GM12891 (cell line): ENCODE results near the gene ARHGAP24.

Experiments used
- PAX5 ChIP-seq: IDR thresholded peaks from 2 replicates; pipeline ENCODE4 v1.6.1; 2011; ENCODE audit warnings: low read length, moderate library complexity, mild to moderate bottlenecking; ENCODE audit not compliant: insufficient read depth, severe bottlenecking
- POLR2A ChIP-seq: IDR thresholded peaks from 2 replicates; pipeline ENCODE4 v1.6.1; 2011; ENCODE audit warnings: low read depth, low read length, control low read depth
- POLR2AphosphoS5 ChIP-seq: IDR thresholded peaks from 2 replicates; pipeline ENCODE4 v1.6.1; 2011; ENCODE audit warnings: low read depth, low read length, control low read depth
- POU2F2 ChIP-seq: IDR thresholded peaks from 2 replicates; pipeline ENCODE4 v1.6.1; 2011; ENCODE audit warnings: low read depth, mild to moderate bottlenecking, control low read depth, low read length, moderate library complexity
- SPI1 ChIP-seq: IDR thresholded peaks from 2 replicates; pipeline ENCODE4 v1.6.1; 2011; ENCODE audit warnings: low read depth, low read length, control low read depth
- TAF1 ChIP-seq: IDR thresholded peaks from 2 replicates; pipeline ENCODE4 v1.6.1; 2011; ENCODE audit warnings: low read depth, low read length, control low read depth

GRCh38 chr4:85952972-85953650 is 478.2 kb downstream of the ARHGAP24 start:
- TF ChIP-seq POLR2A: no peak
- TF ChIP-seq POLR2AphosphoS5: no peak
- no peak for TF ChIP-seq POU2F2
- no peak for TF ChIP-seq TAF1
- no peak for TF ChIP-seq SPI1
- no peak for TF ChIP-seq PAX5
